H1 (cell line): ENCODE measurements around the gene PHLDA1. TPM values are rescaled to one million over a fixed set of nuclear protein-coding genes. Genes with fewer than 3 reads are reported as not detected.
"Not testable (repeated sequence)": the region's sequence is repeated elsewhere in the genome, so short reads cannot be mapped to it uniquely, and the experiment has no call there.

Experiments used
- CTCF ChIA-PET: fragments of 300-600 bp; sonication (Branson Sonifier 250); formaldehyde crosslinking; loops from one replicate; lab custom pipeline; 2021; ENCODE audit not compliant: partially characterized antibody; lab: Charles Lee
- POLR2A ChIA-PET: fragments of 300-600 bp; sonication (Branson Sonifier 250); formaldehyde crosslinking; loops from one replicate; lab custom pipeline; 2021; ENCODE audit warnings: inconsistent platforms; ENCODE audit not compliant: partially characterized antibody; lab: Charles Lee
- DNase-seq, 2 experiments: peaks; one replicate each; pipeline versions ENCODE4 v3.0.0 to v3.0.0-alpha.2; 2010 to 2022; ENCODE audit warnings: low spot score in 2 of 2, low read depth in 1 of 2, mixed read lengths in 1 of 2
- FAIRE-seq: peaks from 2 replicates; lab custom pipeline; 2011; peaks lifted over from hg19 to GRCh38; lab: Jason Lieb, UNC
- H2AFZ ChIP-seq: 2 replicates; pipeline ENCODE4 v1.8.1; 2012; ENCODE audit warnings: low read length, inconsistent platforms
- H2AK5ac ChIP-seq: 2 replicates; pipeline ENCODE4 v1.6.1; 2013; ENCODE audit warnings: low read depth, low read length
- H2BK120ac ChIP-seq: replicated peaks from 2 replicates; pipeline ENCODE3; 2013; ENCODE audit warnings: low read depth, low read length, inconsistent platforms
- H2BK12ac ChIP-seq: 2 replicates; pipeline ENCODE4 v1.6.1; 2013; ENCODE audit warnings: low read depth, low read length
- H2BK15ac ChIP-seq: 2 replicates; pipeline ENCODE4 v1.6.1; 2013; ENCODE audit warnings: low read length
- H2BK20ac ChIP-seq: 2 replicates; pipeline ENCODE4 v1.6.1; 2013; ENCODE audit warnings: low read length
- H2BK5ac ChIP-seq: 2 replicates; pipeline ENCODE4 v1.6.1; 2013; ENCODE audit warnings: low read depth, low read length
- H3K14ac ChIP-seq: 2 replicates; pipeline ENCODE4 v1.6.1; 2013; ENCODE audit warnings: inconsistent platforms; ENCODE audit not compliant: insufficient read length
- H3K18ac ChIP-seq: 2 replicates; pipeline ENCODE4 v1.6.1; 2013; ENCODE audit warnings: low read length; ENCODE audit errors: extremely low read depth
- H3K23ac ChIP-seq: 2 replicates; pipeline ENCODE4 v1.6.1; 2013; ENCODE audit warnings: inconsistent platforms; ENCODE audit not compliant: insufficient read length
- H3K23me2 ChIP-seq: 2 replicates; pipeline ENCODE4 v1.6.1; 2013; ENCODE audit warnings: low read depth, low read length
- H3K27ac ChIP-seq: 2 replicates; pipeline ENCODE4 v1.6.1; 2011; ENCODE audit warnings: low read depth, low read length, inconsistent platforms
- H3K27me3 ChIP-seq, 4 experiments: replicated peaks in 1 of 4; 1 replicate in 1 of 4; 2 replicates in 3 of 4; pipeline versions ENCODE4 v1.6.1 to v1.8.1; 2011 to 2013; ENCODE audit warnings: low read length in 3 of 4, mild to moderate bottlenecking in 3 of 4, inconsistent platforms in 2 of 4, mixed read lengths in 2 of 4, moderate library complexity in 1 of 4; ENCODE audit not compliant: control insufficient read depth in 3 of 4, insufficient read depth in 3 of 4; ENCODE audit errors: extremely low read depth in 1 of 4
- H3K36me3 ChIP-seq, 4 experiments: 2 replicates each; pipeline versions ENCODE4 v1.6.1 to v1.8.1; 2011 to 2013; ENCODE audit warnings: mild to moderate bottlenecking in 4 of 4, low read length in 3 of 4, moderate library complexity in 2 of 4, control low read depth in 1 of 4, inconsistent platforms in 1 of 4; ENCODE audit not compliant: insufficient read depth in 4 of 4, control insufficient read depth in 2 of 4
- H3K4ac ChIP-seq: replicated peaks from 2 replicates; pipeline ENCODE3; 2013; ENCODE audit warnings: low read length, low read depth, mixed read lengths, inconsistent platforms; ENCODE audit not compliant: insufficient read length
- H3K4me1 ChIP-seq, 4 experiments: replicated peaks in 1 of 4; 1 replicate in 1 of 4; 2 replicates in 3 of 4; pipeline versions ENCODE4 v1.6.1 to v1.8.1; 2011 to 2013; ENCODE audit warnings: low read length in 3 of 4, inconsistent platforms in 2 of 4, mixed read lengths in 1 of 4; ENCODE audit not compliant: insufficient read depth in 4 of 4, control insufficient read depth in 3 of 4
- H3K4me2 ChIP-seq, 2 experiments: 2 replicates each; pipeline versions ENCODE4 v1.6.1 to v1.8.1; 2011 to 2013; ENCODE audit warnings: low read depth in 2 of 2, low read length in 2 of 2, control low read depth in 1 of 2, inconsistent platforms in 1 of 2, mild to moderate bottlenecking in 1 of 2; ENCODE audit not compliant: insufficient read depth in 1 of 2
- H3K4me3 ChIP-seq, 4 experiments: fragments of 200-600, 300-600 bp in 1 of 4; sonication (generic), shearing (Covaris generic), sonication (Bioruptor Twin) in 1 of 4; 2 replicates each; pipeline versions ENCODE4 v1.5.1 to v1.8.1; 2011 to 2016; ENCODE audit warnings: low read length in 4 of 4, low read depth in 3 of 4, control low read depth in 2 of 4, inconsistent platforms in 2 of 4, mild to moderate bottlenecking in 2 of 4, mixed read lengths in 1 of 4, moderate library complexity in 1 of 4; ENCODE audit not compliant: insufficient read depth in 2 of 4; ENCODE audit errors: extremely low read depth in 1 of 4
- H3K56ac ChIP-seq: replicated peaks from 2 replicates; pipeline ENCODE3; 2013; ENCODE audit warnings: low read depth, mild to moderate bottlenecking, mixed read lengths, low read length, inconsistent platforms; ENCODE audit not compliant: insufficient read length
- H3K79me1 ChIP-seq: 2 replicates; pipeline ENCODE4 v1.6.1; 2013; ENCODE audit warnings: low read depth, low read length, control low read depth
- H3K79me2 ChIP-seq, 2 experiments: 2 replicates each; pipeline versions ENCODE4 v1.6.1 to v1.8.1; 2012 to 2013; ENCODE audit warnings: low read length in 2 of 2, mild to moderate bottlenecking in 2 of 2, inconsistent platforms in 1 of 2; ENCODE audit not compliant: insufficient read depth in 2 of 2, control insufficient read depth in 1 of 2
- H3K9ac ChIP-seq, 4 experiments: replicated peaks in 1 of 4; 1 replicate in 1 of 4; 2 replicates in 3 of 4; pipeline versions ENCODE4 v1.6.1 to v1.8.1; 2011 to 2013; ENCODE audit warnings: low read depth in 3 of 4, low read length in 3 of 4, control low read depth in 2 of 4, mild to moderate bottlenecking in 2 of 4, moderate library complexity in 2 of 4, inconsistent platforms in 1 of 4; ENCODE audit errors: extremely low read depth in 1 of 4
- H3K9me3 ChIP-seq, 2 experiments: 2 replicates each; pipeline versions ENCODE4 v1.6.1 to v1.8.1; 2012 to 2013; ENCODE audit warnings: mild to moderate bottlenecking in 2 of 2, moderate library complexity in 2 of 2, control low read depth in 1 of 2, inconsistent platforms in 1 of 2, low read depth in 1 of 2, low read length in 1 of 2, mixed read lengths in 1 of 2; ENCODE audit not compliant: insufficient read depth in 2 of 2
- H4K20me1 ChIP-seq, 2 experiments: replicated peaks in 1 of 2; 2 replicates each; pipeline versions ENCODE3 to v1.8.1; 2011 to 2013; ENCODE audit warnings: inconsistent platforms in 2 of 2, low read length in 2 of 2, mild to moderate bottlenecking in 1 of 2; ENCODE audit not compliant: insufficient read depth in 2 of 2, control insufficient read depth in 1 of 2
- H4K5ac ChIP-seq: 2 replicates; pipeline ENCODE4 v1.6.1; 2013; ENCODE audit warnings: low read length, low read depth, mixed read lengths, inconsistent platforms; ENCODE audit not compliant: insufficient read length
- H4K8ac ChIP-seq: 2 replicates; pipeline ENCODE4 v1.8.0; 2013; ENCODE audit warnings: mild to moderate bottlenecking, moderate library complexity, low read length, inconsistent platforms; ENCODE audit not compliant: insufficient read depth; ENCODE audit errors: extremely low read depth
- H4K91ac ChIP-seq: replicated peaks from 2 replicates; pipeline ENCODE3; 2013; ENCODE audit warnings: low read length, mixed read lengths, inconsistent platforms; ENCODE audit not compliant: insufficient read length
- EGR1 ChIP-seq: IDR thresholded peaks from 2 replicates; pipeline ENCODE4 v1.6.1; 2011; ENCODE audit warnings: low read depth, low read length, borderline replicate concordance
- GTF2F1 ChIP-seq: IDR thresholded peaks from 2 replicates; pipeline ENCODE4 v1.6.1; 2012; ENCODE audit warnings: low read depth, low read length, improper control_type of control experiment, borderline replicate concordance
- SP2 ChIP-seq: IDR thresholded peaks from 2 replicates; pipeline ENCODE4 v1.6.1; 2012; ENCODE audit warnings: mild to moderate bottlenecking, low read length, inconsistent platforms
- WGBS, 2 experiments: shearing (Covaris generic) in 1 of 2; methylation state at CpG; one replicate each; pipeline versions ENCODE4 v1.1.6 to v1.1.7; 2013 to 2015; ENCODE audit warnings: low lambda C conversion rate in 2 of 2, mixed read lengths in 2 of 2, inconsistent platforms in 1 of 2, low coverage in 1 of 2, missing lambda C conversion rate in 1 of 2; ENCODE audit not compliant: insufficient replicate concordance in 2 of 2, insufficient coverage in 1 of 2, insufficient read length in 1 of 2; ENCODE audit errors: extremely low coverage in 1 of 2, missing lambda C conversion rate in 1 of 2; 5-methylcytosine and 5-hydroxymethylcytosine counted together
- polyA plus RNA-seq, 7 experiments: library from polyadenylated mRNA; depleted of rRNA in 3 of 7; stranded (reverse) in 5 of 7; unstranded in 2 of 7; fragments of >200 nt in 5 of 7; fragments of 200-250 nt in 2 of 7; gene quantifications; 1 replicate in 5 of 7; 2 replicates in 1 of 7; 4 replicates in 1 of 7; pipeline versions ENCODE4 v1.2.1 to v1.2.3, GENCODE V29; 2011 to 2013; ENCODE audit warnings: missing spikeins in 2 of 7, mixed read lengths in 2 of 7
- total RNA-seq: library from RNA; stranded (reverse); fragmentation: NEBNext Ultra II Directional; extraction: Animal tissue kit (Norgen Biotek cat#: 25700); gene quantifications from 2 replicates; pipeline ENCODE4 v1.2.1, GENCODE V29; 2021
- TF ChIP-seq, protein P1 (sequence below): IDR thresholded peaks from 2 replicates; pipeline ENCODE4 v1.6.1; 2012; ENCODE audit warnings: low read length, inconsistent platforms

PHLDA1 gene
- total and polyA plus RNA-seq, 2 of the 8 experiments (the other 6 are each of a cell fraction or from before 2014, with no cell fraction given) = 18.9 to 19.4 TPM

DNA sequence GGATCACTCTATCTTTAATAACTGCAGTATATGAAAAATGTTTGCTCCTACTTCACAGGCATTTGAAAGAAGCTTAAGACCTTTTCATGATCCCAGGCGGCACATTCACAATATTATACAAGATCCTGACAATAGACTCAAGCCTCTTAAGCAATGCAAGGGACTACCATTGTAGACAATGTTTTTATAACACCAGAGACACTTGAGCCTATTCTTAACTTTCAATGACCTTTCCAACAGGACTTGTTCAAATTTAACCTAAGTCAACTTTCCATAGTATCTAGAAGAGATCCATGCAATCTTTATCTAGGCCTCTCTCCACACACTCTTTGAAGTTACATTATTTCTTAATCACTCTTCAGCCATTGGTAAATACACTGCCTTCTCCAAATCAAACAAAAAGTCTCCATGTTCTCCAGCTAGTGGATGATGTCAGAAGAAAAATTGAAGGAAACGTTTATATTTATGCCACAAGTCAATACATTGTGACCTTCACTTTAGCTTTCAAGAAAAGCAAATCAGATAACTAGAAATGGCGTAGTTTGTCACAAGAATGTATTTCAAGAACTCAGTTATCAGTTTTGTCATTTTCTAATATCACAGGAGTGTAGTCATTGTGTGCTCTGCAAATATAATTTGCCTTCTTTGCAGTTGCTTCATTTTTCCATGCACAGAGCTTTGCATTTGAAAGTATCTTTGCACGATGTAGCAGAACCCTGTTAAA, 41.2 kb downstream of the PHLDA1 start (continued):
- TF ChIP-seq, protein P1, sequence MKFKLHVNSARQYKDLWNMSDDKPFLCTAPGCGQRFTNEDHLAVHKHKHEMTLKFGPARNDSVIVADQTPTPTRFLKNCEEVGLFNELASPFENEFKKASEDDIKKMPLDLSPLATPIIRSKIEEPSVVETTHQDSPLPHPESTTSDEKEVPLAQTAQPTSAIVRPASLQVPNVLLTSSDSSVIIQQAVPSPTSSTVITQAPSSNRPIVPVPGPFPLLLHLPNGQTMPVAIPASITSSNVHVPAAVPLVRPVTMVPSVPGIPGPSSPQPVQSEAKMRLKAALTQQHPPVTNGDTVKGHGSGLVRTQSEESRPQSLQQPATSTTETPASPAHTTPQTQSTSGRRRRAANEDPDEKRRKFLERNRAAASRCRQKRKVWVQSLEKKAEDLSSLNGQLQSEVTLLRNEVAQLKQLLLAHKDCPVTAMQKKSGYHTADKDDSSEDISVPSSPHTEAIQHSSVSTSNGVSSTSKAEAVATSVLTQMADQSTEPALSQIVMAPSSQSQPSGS = no peak
- TF ChIP-seq SP2 (no peak), GTF2F1 (no peak), EGR1 (no peak)

DNA sequence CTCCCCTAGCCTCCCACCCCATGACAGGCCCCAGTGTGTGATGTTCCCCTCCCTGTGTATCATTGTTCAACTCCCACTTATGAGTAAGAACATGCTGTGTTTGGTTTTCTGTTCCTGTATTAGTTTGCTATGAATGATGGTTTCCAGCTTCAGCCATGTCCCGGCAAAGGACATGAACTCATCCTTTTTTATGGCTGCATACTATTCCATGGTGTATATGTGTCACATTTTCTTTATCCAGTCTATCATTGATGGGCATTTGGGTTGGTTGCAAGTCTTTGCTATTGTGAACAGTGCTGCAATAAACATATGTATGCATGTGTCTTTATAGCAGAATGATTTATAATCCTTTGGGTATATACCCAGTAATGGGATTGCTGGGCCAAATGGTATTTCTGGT, 43.9 kb downstream of the PHLDA1 start:
- H3K79me1 ChIP-seq, H2BK5ac ChIP-seq, POLR2A ChIA-PET, FAIRE-seq, H3K79me2 ChIP-seq, H3K4me3 ChIP-seq, H2BK120ac ChIP-seq, H3K23me2 ChIP-seq, H4K5ac ChIP-seq, H3K9ac ChIP-seq, H2BK20ac ChIP-seq, H3K9me3 ChIP-seq, H3K4ac ChIP-seq, H4K8ac ChIP-seq, H3K23ac ChIP-seq, H3K27ac ChIP-seq, H2AFZ ChIP-seq, H2BK12ac ChIP-seq, H3K4me2 ChIP-seq, H3K36me3 ChIP-seq, H3K27me3 ChIP-seq, H2BK15ac ChIP-seq, H4K20me1 ChIP-seq, DNase-seq, H3K18ac ChIP-seq, H3K56ac ChIP-seq, H2AK5ac ChIP-seq, H3K14ac ChIP-seq, H3K4me1 ChIP-seq, H4K91ac ChIP-seq: not testable (repeated sequence)
- CTCF ChIA-PET = interaction anchor here (0.9 to 1.6 kb wide), 2 partner anchors 19 to 29 kb away, joined by 3 read pairs; no protein-coding TSS in a partner anchor
- WGBS, 2 experiments = 88% methylated on average over 1 of the region's 1 CpG; no CpG with 5 or more reads in 1 of the 2 experiments
